GM21825 (cell line): ENCODE data around the gene NR1H2.
A peak's percentile ranks its signal among the peaks of the same experiment; 100 is the strongest.
"Not testable (repeated sequence)": the region's sequence is repeated elsewhere in the genome, so short reads cannot be mapped to it uniquely, and the experiment has no call there.

Experiments
- ATAC-seq: cut with Tn5 transposase; IDR thresholded peaks from one replicate; pipeline ENCODE4 v1.9.1; 2021; ENCODE audit warnings: mild to moderate bottlenecking, moderate library complexity; ENCODE audit not compliant: unreplicated experiment

NR1H2 gene

DNA sequence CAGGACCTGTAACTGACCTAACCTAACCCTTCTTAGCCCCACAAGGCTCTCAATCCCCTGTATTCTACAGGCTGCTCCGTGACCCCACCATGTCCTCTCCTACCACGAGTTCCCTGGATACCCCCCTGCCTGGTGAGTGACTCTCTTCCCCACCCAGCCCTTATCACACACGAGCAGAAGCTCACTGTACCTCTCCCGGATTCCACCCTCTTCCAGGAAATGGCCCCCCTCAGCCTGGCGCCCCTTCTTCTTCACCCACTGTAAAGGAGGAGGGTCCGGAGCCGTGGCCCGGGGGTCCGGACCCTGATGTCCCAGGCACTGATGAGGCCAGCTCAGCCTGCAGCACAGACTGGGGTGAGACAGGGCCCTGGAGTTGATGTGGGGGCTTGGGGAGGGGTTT lies 1.3 kb downstream of the NR1H2 start:
- ATAC-seq = no peak

DNA sequence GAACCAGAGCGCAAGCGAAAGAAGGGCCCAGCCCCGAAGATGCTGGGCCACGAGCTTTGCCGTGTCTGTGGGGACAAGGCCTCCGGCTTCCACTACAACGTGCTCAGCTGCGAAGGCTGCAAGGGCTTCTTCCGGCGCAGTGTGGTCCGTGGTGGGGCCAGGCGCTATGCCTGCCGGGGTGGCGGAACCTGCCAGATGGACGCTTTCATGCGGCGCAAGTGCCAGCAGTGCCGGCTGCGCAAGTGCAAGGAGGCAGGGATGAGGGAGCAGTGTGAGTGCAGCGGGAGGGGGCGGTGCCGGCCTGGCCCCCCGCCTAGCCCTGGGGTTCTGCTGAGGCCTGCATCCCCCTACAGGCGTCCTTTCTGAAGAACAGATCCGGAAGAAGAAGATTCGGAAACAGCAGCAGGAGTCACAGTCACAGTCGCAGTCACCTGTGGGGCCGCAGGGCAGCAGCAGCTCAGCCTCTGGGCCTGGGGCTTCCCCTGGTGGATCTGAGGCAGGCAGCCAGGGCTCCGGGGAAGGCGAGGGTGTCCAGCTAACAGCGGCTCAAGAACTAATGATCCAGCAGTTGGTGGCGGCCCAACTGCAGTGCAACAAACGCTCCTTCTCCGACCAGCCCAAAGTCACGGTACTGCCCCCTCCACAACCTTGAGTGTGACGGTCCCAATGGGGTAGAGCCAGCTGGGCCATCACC lies 2.1 kb downstream of the NR1H2 start:
- ATAC-seq = no peak

DNA sequence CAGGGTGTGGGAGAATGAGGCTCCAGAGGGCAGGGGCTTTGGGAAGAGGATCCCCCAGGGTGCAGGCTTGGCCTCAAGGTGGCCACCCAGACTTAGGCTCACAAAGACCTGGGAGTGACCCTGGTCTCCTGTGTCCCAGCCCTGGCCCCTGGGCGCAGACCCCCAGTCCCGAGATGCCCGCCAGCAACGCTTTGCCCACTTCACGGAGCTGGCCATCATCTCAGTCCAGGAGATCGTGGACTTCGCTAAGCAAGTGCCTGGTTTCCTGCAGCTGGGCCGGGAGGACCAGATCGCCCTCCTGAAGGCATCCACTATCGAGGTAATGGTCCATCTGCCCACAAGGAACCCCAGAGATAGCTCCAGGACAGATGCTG lies 2.6 kb downstream of the NR1H2 start:
- ATAC-seq = no peak

DNA sequence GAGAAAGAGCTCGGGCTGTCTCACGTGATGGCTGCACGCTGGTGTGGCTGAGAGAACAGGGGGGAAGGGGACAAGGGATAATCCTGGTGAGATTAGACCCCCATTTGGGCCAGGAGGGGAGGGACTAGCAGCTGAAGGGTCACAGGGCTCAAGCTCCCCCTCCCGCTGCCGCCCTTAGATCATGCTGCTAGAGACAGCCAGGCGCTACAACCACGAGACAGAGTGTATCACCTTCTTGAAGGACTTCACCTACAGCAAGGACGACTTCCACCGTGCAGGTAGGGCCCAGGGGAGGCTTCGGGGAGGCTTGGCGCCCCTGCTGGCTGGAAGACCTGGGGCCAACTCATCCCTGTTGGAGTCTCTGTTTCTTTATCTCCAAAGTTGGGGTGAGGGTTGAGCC lies 3.3 kb downstream of the NR1H2 start:
- ATAC-seq = no peak

DNA sequence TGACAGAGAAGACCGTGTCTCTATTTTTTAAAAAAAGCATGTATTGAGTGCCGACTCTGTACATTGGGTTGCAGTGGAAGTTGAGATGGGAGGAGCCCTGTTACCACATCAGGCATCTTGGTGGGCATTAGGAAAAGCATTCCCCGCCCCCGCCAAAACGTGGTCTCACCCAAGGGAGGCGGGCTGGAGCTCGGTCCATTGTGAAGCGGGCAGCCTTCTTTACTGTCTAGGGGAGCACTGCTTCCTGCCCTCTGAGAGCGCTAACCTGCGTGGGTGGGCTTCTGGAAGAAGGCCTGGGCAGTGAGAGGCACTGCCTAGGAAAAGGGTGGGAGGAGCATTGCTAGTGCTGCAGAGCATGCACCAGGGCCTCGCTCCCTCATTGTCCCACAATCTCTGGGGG lies 3.9 kb downstream of the NR1H2 start:
- no peak for ATAC-seq

DNA sequence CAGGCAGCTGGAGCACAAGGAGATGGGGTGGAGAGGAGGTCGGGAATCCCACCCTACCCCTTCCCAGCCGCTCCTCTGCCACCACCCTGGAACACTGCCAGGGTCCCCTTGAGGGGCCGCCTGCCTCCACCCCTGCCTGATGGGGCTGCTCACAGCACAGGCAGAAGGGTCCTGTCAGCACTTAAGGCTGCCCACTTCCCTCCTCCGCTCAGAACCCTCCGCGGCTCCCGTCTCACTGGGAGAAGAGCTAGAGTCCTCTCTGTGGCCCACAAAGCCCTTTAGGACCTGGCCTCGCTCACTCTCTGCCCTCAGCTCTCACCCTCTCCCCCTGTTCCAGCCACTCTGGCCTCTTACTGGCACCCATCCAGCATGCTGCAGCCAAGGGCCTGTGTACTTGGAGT lies 4.5 kb downstream of the NR1H2 start:
- no peak for ATAC-seq

DNA sequence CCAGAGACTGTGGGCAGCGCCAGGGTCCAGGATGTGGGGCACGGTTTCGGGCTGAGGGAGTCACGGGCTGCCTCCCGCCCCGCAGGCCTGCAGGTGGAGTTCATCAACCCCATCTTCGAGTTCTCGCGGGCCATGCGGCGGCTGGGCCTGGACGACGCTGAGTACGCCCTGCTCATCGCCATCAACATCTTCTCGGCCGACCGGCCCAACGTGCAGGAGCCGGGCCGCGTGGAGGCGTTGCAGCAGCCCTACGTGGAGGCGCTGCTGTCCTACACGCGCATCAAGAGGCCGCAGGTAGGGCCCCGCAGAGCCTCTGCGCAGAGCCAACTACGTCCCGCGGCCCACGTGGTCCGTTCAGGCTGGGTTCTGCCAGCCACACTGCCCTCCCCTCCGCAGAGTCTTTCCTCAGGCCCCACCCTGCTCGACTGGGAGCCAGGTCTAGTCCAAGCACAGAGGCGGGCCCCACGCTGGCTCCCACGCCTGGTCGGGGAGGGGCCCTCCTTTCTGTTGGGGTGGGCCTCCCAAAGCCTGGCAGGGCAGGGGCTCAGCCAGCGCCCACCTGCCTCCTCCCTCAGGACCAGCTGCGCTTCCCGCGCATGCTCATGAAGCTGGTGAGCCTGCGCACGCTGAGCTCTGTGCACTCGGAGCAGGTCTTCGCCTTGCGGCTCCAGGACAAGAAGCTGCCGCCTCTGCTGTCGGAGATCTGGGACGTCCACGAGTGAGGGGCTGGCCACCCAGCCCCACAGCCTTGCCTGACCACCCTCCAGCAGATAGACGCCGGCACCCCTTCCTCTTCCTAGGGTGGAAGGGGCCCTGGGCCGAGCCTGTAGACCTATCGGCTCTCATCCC lies 5.8 kb downstream of the NR1H2 start:
- ATAC-seq = no peak

DNA sequence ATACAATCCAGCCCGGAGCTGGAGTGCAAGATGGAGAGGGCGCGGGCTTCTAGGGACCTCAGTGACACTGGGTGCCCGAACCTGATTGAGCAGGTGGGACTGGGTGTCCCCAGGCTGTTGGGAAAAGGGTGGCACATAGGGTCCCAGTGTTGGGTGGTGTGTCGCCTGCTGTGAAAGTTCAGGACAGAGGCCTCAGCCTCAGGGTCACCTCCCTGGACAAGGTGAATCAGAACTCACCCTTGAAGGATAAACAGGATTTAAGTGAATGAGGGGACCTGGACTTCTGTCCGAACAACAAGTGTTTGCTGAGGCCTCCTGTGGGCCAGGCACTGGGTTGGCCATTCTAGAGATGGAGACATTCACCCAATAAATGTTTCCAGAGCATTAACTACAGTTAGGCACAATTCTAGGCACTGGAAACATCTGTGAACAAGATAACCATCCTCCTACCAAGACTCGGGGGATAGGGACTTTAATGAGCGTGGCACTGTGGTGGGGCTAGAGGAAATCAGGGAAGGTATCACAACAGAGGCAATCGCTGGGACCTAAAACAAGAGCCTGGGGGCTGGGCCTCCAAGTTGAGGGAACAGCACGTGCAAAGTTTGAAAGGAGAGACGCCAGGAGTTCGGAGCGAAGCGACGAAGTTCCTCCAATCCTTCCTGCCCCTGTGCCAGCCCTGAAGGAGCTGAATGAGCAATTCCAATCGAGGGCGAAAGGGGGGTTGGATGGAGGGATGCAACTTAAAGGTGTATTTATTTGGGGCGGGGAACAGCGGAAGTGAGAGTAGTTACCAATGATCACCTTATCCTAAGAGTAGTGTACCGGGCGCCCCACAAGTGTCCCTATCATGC lies 7.0 kb downstream of the NR1H2 start:
- ATAC-seq = no peak

DNA sequence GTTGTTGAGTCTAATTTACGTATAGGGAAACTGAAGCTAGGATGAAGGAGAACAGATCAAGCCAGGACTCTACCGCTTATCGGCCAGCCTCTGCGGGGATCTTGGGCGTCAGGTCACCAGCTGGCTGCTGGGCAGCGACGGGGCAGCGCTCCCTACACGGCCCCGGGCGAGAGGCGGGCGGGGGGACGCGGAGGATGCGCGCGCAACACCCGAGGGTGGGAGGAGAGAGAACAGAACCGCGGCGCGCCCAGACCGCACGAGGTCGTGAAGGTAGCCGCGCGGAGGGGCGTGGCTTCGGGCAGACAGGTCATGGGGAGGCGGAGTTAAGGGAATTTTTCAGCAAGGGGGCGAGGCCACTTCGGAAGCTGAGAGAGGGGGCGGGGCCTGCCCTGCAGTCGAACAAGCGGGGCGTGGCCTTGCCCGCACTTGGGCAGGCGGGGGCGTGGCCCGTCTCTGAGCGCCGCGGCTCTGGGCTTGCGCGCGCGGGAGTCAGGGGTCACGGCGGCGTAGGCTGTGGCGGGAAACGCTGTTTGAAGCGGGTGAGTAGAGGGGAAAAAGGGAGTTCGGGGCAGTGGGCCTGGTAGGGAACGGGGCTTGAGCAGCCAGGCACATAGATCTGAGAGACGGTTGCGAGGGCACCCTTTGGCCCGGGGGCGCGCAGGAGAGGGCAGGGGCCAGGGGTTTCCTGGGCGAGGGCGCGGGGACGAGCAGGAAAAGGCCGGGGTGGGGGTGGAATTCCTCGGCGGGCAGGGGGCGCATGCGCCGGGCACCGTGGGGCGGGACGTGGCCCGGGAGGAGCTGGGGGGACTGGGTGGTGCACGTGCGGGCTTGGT lies 7.8 kb downstream of the NR1H2 start, which contains the start of gene POLD1:
Gene POLD1, plus strand, starts transcription at position 496 of the 833 bp plus-strand sequence. CDS start 14,505 bp downstream, outside the sequence.
- ATAC-seq = peak; percentile 66

DNA sequence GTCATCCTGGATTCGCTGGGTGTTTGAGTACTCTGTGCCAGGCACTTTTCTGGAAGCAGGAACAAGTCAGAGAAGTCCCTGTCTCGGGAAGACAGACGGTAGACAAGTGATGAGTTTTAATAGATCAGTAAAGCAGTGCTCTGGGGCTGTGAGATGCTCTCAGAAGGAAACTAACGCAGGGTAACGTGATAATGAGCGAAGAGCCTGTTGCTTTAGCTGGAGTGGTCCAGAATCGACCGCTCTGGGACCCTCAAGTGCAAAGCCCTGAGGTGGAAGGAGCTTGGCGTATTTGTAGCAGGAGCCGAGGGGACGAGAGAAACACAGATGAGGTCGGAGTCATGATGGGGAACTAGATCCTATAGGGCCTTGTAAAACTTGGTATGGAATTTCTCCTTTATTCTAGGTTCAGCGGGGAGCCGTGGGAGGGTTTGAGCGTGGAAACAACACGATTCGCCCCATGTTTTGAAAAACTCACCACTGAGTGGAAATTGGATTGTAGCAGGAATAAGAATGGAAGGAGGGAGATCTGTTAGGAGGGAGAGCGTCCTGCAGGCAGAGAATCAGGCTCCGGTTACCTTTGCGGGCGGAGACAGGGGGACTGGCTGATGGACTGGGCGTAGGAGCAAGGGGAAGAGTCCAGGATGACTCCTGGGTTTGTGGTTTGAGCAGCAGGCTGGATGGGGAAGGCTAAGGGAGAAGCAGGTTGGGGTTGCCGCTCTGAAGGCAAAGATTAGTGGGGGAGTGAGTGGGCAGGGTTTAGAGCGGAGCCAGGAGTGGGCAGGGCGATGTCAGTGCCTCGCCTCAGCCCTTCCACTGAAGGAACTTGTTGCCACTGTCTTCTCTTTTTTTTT lies 8.7 kb downstream of the NR1H2 start:
- no peak for ATAC-seq

DNA sequence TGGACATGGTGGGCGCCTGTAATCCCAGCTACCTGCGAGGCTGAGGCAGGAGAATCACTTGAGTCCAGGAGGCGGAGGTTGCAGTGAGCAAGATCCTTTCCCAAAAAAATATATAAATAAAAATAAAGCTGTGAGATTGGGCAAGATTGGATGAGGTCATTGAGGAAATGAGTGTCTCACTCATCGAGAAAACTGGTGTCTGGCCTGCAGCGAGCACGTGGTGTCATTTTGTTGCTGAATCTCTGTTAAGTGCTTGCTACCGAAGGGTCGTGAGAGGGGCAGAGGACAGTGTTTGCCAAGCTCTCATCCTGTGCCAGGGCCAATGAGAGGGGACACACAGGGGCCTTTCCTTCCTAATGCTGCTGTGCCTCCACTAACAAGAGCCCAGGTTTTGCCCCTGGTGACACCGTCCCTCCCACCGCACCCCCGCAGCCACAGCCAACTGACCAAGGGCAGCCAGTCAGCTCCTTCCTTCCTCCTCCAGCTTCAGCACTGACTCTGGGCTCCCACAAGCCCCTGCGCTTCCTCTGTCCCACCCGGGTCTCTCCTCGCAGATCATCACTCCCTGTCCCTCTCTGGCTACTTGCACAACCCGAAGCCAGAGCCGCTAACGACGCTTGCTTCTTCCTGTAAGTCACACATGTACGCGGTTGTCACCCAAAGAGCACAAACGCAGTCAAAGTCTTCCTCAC lies 11.1 kb downstream of the NR1H2 start:
- no peak for ATAC-seq

DNA sequence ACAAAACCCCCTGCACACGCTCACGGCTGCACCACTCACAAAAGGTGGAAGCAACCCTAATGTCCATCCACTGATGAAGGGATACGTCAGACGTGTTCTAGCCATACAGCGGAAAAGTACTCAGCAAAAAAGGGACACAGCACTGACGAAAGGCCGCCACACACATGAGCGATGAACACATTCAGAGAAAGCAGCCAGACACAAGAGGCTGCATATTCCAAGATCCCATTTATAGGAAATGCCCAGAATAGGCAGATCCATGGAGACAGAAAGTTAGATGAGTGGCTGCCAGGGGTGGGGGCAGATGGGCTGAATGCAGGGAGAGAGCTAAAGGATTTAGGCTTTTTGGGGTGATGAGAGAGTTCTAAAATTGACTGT lies 11.6 kb downstream of the NR1H2 start:
- no peak for ATAC-seq

DNA sequence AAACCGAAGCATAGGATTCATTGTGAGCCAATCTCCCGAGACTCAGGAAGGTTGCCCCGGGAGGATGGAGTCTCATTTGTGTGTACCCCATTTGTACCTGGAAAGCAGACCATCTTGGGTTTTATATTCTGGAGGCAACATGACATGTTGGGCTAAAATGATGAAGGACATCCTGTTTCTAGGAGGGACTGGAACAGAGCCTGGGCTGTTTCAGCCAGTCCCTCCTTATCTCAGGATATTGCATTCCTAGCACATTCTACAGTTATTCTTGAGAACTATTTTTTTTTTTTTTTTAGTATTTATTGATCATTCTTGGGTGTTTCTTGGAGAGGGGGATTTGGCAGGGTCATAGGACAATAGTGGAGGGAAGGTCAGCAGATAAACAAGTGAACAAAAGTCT lies 14.0 kb downstream of the NR1H2 start:
- not testable (repeated sequence) for ATAC-seq

DNA sequence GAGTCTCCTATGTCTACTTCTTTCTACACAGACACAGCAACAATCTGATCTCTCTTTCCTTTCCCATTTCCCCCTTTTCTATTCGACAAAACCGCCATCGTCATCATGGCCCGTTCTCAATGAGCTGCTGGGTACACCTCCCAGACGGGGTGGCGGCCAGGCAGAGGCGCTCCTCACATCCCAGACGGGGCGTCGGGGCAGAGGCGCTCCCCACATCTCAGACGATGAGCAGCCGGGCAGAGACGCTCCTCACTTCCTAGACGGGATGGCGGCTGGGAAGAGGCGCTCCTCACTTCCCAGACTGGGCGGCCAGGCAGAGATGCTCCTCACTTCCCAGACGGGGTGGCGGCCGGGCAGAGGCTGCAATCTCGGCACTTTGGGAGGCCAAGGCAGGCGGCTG lies 14.7 kb downstream of the NR1H2 start:
- ATAC-seq = not testable (repeated sequence)

DNA sequence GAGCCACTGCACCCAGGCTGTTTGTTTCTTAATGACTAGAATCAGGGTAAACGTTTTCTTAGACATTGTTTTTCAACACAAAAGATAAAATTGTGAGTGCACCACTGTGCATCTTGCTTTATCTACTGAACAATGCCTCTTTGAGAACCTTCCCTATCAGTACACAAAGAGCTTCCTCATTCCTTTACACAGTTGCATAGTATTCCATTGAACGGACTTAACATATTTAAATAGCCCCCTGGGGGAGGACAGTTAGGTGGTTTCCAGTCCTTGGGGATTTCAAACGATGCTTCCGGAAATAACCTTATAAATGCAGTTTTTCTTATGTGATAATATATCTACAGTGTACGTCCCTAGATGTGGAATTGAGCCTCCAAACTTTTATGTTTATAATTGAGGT lies 16.5 kb downstream of the NR1H2 start:
- ATAC-seq = no peak

DNA sequence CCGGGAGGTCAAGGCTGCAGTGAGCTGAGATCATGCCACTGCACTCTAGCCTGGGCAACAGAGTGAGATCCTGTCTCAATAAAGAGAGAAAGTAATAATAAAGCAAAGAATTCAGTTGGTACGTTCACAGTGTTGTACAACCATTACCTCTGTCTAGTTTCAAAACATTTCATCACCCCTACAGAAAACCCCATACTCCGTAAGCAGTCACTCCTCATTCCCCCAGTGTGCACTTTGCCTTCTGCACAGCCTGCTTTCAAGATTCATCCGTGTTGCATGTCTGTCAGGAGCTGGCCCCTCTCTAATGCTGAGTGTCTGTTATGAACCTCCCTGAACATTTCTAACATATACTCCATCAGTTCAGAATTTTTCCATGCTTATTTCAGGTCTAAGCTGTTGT lies 17.3 kb downstream of the NR1H2 start:
- no peak for ATAC-seq

DNA sequence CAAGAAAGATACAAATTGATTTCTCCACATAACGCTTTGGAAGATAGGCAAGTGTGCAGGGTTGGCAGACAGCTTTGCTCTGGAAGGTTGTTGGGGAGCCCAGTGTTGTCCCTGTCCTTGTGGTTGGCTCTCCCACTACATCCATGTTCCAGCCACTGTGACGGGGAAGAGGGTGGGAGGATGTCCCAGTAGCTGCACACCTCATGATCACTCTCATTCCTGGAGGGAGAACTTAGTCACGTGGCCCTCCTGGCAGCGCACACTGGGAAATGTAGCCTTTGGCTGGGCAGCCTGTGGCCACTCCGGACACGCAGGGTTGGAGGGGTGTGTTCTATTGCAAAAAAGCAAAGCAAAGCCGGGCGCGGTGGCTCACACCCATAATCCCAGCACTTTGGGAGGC lies 17.8 kb downstream of the NR1H2 start:
- no peak for ATAC-seq

DNA sequence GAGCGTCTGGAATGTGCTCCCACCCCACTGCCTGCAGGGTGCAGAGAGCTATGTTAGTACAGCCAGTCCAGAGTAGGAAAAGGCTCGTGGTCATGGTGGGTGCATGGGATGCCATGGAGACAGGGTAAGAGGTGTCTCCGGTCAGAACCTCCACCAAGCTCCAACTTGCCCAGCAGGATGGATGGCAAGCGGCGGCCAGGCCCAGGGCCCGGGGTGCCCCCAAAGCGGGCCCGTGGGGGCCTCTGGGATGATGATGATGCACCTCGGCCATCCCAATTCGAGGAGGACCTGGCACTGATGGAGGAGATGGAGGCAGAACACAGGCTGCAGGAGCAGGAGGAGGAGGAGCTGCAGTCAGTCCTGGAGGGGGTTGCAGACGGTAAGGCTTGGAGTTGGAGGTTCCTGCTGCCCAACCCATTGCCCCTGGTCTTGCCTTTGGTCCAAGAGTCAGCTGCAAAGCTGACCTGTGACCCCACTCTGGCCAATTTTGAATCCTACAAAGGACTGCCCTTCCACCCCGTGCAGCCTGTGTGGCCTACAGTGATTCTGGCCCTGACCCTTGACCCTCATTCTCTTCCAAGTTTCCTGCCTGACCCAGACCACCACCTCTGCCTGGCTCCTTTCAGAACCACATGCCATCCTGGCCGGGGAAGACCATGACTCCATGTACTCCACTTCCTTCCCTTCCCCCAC lies 22.6 kb downstream of the NR1H2 start:
- no peak for ATAC-seq

DNA sequence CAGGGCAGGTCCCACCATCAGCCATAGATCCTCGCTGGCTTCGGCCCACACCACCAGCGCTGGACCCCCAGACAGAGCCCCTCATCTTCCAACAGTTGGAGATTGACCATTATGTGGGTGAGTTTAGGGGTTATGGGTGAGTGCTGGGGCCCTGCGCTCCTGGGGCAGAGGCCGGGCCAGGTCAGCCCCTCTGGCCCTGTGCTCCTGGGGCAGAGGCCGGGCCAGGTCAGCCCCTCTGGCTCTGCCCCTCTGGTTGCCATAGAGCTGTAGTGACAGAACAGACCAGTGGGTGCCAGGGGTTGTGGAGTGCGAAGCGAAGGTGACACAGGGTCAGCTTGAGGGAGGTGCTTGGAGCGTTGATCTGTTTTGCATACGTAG lies 23.1 kb downstream of the NR1H2 start:
- no peak for ATAC-seq
